Mesodermal cell (in vitro differentiated cells): ENCODE data around the gene ADCY9.
"Not testable (repeated sequence)": the region's sequence is repeated elsewhere in the genome, so short reads cannot be mapped to it uniquely, and the experiment has no call there.

ENCODE experiments used
- H3K27ac ChIP-seq: 2 replicates; pipeline ENCODE4 v1.7.0; 2013; ENCODE audit warnings: mild to moderate bottlenecking, low read depth, low read length, moderate library complexity; ENCODE audit not compliant: severe bottlenecking
- H3K36me3 ChIP-seq: 2 replicates; pipeline ENCODE4 v1.7.1; 2013; ENCODE audit warnings: mild to moderate bottlenecking, low read length, moderate library complexity; ENCODE audit not compliant: control insufficient read depth, insufficient read depth
- H3K4me1 ChIP-seq: one replicate; pipeline ENCODE4 v1.7.1; 2013; ENCODE audit warnings: mild to moderate bottlenecking, low read length; ENCODE audit not compliant: insufficient read depth, control insufficient read depth, poor library complexity, severe bottlenecking
- H3K4me3 ChIP-seq: 2 replicates; pipeline ENCODE4 v1.7.0; 2013; ENCODE audit warnings: low read length, control low read depth, mild to moderate bottlenecking; ENCODE audit not compliant: insufficient read depth, poor library complexity, severe bottlenecking; ENCODE audit errors: extremely low read depth
- H3K9me3 ChIP-seq: 2 replicates; pipeline ENCODE4 v1.7.1; 2013; ENCODE audit warnings: mild to moderate bottlenecking, low read length, moderate library complexity; ENCODE audit not compliant: control insufficient read depth
- WGBS, 2 experiments: methylation state at CpG; one replicate each; pipeline ENCODE4 v1.1.5; 2013; ENCODE audit warnings: missing lambda C conversion rate in 2 of 2; ENCODE audit not compliant: insufficient coverage in 2 of 2; 5-methylcytosine and 5-hydroxymethylcytosine counted together

The ADCY9 gene

GRCh38 chr16:4083347-4083870 lies 32.8 kb downstream of the ADCY9 start:
- H3K9me3 ChIP-seq, result no peaks in the 10 kb centered on the region
- H3K36me3 ChIP-seq, result no peaks in the 10 kb centered on the region
- no peak overlapping the region for H3K27ac ChIP-seq
- no peak overlapping the region for H3K4me3 ChIP-seq
- peaks cover 6% of the 10 kb centered on the region for H3K4me1 ChIP-seq
- 86 to 95% methylated on average over 1 to 3 of the region's 5 CpGs for WGBS, 2 experiments

GRCh38 chr16:4082474-4083044 lies 33.7 kb downstream of the ADCY9 start:
- Histone ChIP-seq H3K4me3 (no peak overlapping the region), H3K27ac (no peak overlapping the region), H3K9me3 (no peaks in the 10 kb centered on the region), H3K36me3 (no peaks in the 10 kb centered on the region), H3K4me1 (peaks cover 6% of the 10 kb centered on the region)
- WGBS, 2 experiments, result 90% methylated on average over 13 to 15 of the region's 15 CpGs

GRCh38 chr16:4081521-4082021 lies 34.7 kb downstream of the ADCY9 start:
- Histone ChIP-seq H3K27ac (no peak overlapping the region), H3K4me3 (no peak overlapping the region), H3K9me3 (no peaks in the 10 kb centered on the region), H3K4me1 (peaks cover 6% of the 10 kb centered on the region), H3K36me3 (no peaks in the 10 kb centered on the region)
- WGBS, 2 experiments, result 71 to 80% methylated on average over 7 to 9 of the region's 13 CpGs

- Histone ChIP-seq H3K9me3 (no peaks in the 10 kb centered on the region), H3K4me3 (no peak overlapping the region), H3K36me3 (no peaks in the 10 kb centered on the region), H3K27ac (no peak overlapping the region), H3K4me1 (peaks cover 6% of the 10 kb centered on the region)
- WGBS, 2 experiments, result 68 to 75% methylated on average over 4 to 7 of the region's 10 CpGs
These were observed 35.2 kb downstream of the ADCY9 start for GRCh38 chr16:4081047-4081446.

GRCh38 chr16:4077174-4077649 lies 39.0 kb downstream of the ADCY9 start:
- no peak overlapping the region for H3K4me3 ChIP-seq
- no peak overlapping the region for H3K27ac ChIP-seq
- H3K36me3 ChIP-seq, result no peaks in the 10 kb centered on the region
- WGBS, 2 experiments, result 66 to 86% methylated on average over 3 to 5 of the region's 6 CpGs
- H3K9me3 ChIP-seq, result no peaks in the 10 kb centered on the region
- H3K4me1 ChIP-seq, result no peaks in the 10 kb centered on the region

GRCh38 chr16:4075534-4075933 lies 40.7 kb downstream of the ADCY9 start:
- 95 to 96% methylated on average over 5 of the region's 7 CpGs for WGBS, 2 experiments
- Histone ChIP-seq H3K36me3 (no peaks in the 10 kb centered on the region), H3K27ac (no peak overlapping the region), H3K4me3 (no peak overlapping the region), H3K4me1 (no peaks in the 10 kb centered on the region), H3K9me3 (no peaks in the 10 kb centered on the region)

GRCh38 chr16:4073150-4073549 lies 43.1 kb downstream of the ADCY9 start:
- H3K4me1 ChIP-seq, H3K36me3 ChIP-seq, H3K27ac ChIP-seq, H3K4me3 ChIP-seq, H3K9me3 ChIP-seq: not testable (repeated sequence)
- 87 to 88% methylated on average over 3 to 8 of the region's 9 CpGs for WGBS, 2 experiments

GRCh38 chr16:4071686-4072561 lies 44.3 kb downstream of the ADCY9 start:
- Histone ChIP-seq H3K36me3 (no peaks in the 10 kb centered on the region), H3K4me1 (no peaks in the 10 kb centered on the region), H3K4me3 (no peak overlapping the region), H3K9me3 (no peaks in the 10 kb centered on the region), H3K27ac (no peak overlapping the region)
- 79 to 80% methylated on average over 17 to 19 of the region's 22 CpGs for WGBS, 2 experiments

GRCh38 chr16:4070936-4071335 lies 45.3 kb downstream of the ADCY9 start:
- Histone ChIP-seq H3K36me3 (no peaks in the 10 kb centered on the region), H3K27ac (no peak overlapping the region), H3K4me3 (no peak overlapping the region), H3K4me1 (no peaks in the 10 kb centered on the region), H3K9me3 (no peaks in the 10 kb centered on the region)
- 95 to 98% methylated on average over 5 to 8 of the region's 10 CpGs for WGBS, 2 experiments

- H3K4me3 ChIP-seq, result no peak overlapping the region
- WGBS, 2 experiments, result 83 to 86% methylated on average over 2 to 4 of the region's 6 CpGs
- H3K36me3 ChIP-seq, result no peaks in the 10 kb centered on the region
- H3K9me3 ChIP-seq, result peaks cover 2% of the 10 kb centered on the region
- no peaks in the 10 kb centered on the region for H3K4me1 ChIP-seq
- no peak overlapping the region for H3K27ac ChIP-seq
These were observed 48.8 kb downstream of the ADCY9 start for GRCh38 chr16:4067262-4068001.
